Rectal smooth muscle tissue (tissue), 1 donor: Measurements from ENCODE around the gene MYL1.

Source experiments
- H3K27ac ChIP-seq: one replicate; pipeline ENCODE4 v1.7.0; 2013; ENCODE audit warnings: low read depth, low read length, inconsistent platforms
- H3K27me3 ChIP-seq: one replicate; pipeline ENCODE4 v1.7.0; 2013; ENCODE audit warnings: low read length; ENCODE audit not compliant: control insufficient read depth, insufficient read depth
- H3K36me3 ChIP-seq: one replicate; pipeline ENCODE4 v1.7.0; 2013; ENCODE audit warnings: low read length; ENCODE audit not compliant: control insufficient read depth, insufficient read depth
- H3K4me1 ChIP-seq: one replicate; pipeline ENCODE4 v1.7.0; 2013; ENCODE audit warnings: low read length; ENCODE audit not compliant: control insufficient read depth, insufficient read depth
- H3K4me3 ChIP-seq: one replicate; pipeline ENCODE4 v1.7.0; 2013; ENCODE audit warnings: low read length
- H3K9ac ChIP-seq: one replicate; pipeline ENCODE4 v1.7.0; 2013; ENCODE audit warnings: low read length

The MYL1 gene

DNA sequence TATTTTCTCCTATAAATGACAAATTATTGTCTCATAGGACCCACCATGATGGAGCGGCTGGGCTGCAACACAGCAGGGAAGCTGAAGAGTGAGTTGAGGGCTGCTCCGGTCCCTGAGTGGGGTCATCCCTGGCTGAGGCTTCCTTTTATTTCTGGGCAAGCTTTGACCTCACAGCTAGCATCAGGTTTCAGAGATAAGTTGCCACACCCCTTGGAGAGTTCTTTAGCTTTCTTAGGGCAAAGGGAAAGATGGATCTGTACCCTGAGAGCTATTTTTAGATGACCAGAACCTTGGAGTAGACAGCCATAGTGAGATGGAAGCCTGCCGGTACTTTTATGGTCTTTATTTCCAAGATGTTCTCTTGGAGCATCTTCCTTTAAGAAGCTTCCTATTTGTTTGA lies 11.5 kb downstream of the MYL1 start:
- no peak overlapping the region for H3K27ac ChIP-seq
- no peaks in the 10 kb centered on the region for H3K36me3 ChIP-seq
- H3K4me3 ChIP-seq, result no peak overlapping the region
- no peak overlapping the region for H3K9ac ChIP-seq
- no peaks in the 10 kb centered on the region for H3K4me1 ChIP-seq
- H3K27me3 ChIP-seq, result no peaks in the 10 kb centered on the region

DNA sequence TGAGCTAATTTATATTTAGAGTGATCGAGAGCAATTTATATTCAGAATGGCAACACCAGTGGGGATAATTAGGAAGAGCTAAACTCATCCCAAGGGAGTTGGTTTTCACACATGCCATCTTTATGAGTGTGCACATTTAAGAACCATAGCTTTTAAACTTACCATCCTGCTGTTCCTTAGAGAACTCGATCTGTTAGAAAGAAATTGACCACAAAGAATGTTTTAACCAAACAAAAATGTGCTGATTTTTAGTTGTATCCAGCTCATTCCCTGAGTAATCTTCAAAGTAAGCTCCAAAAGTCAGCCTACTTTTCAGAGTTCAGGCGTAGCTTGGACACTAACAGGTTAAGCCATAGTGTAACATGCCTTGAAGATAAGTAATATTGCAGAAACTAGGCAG lies 12.6 kb downstream of the MYL1 start:
- H3K36me3 ChIP-seq, result no peaks in the 10 kb centered on the region
- H3K4me1 ChIP-seq, result no peaks in the 10 kb centered on the region
- no peaks in the 10 kb centered on the region for H3K27me3 ChIP-seq
- H3K4me3 ChIP-seq, result no peak overlapping the region
- H3K27ac ChIP-seq, result no peak overlapping the region
- no peak overlapping the region for H3K9ac ChIP-seq

DNA sequence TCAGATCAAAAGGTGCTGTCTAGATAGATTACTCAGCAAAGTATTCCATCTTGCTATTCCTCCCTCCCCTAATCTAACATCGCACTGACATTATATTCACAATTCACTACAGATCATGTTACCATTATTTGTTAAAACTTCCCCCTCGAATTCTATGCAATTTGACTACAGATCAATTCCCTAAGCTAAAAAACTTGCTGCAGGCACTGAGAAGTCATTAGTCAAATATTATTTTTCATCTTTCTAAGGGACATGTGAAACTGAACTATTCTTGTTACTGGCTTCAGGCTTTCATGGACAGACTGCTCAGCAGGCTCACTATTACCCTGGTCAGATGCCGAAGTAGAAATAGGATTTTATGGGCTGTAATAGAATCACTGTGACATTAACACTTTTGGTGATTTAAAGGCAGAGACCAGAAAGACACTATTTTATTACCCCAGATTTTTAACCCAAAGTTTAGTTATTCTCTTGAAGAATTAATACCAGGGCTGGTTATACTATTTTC lies 15.1 kb downstream of the MYL1 start:
- H3K27me3 ChIP-seq, result no peaks in the 10 kb centered on the region
- no peaks in the 10 kb centered on the region for H3K4me1 ChIP-seq
- no peak overlapping the region for H3K9ac ChIP-seq
- no peak overlapping the region for H3K4me3 ChIP-seq
- no peaks in the 10 kb centered on the region for H3K36me3 ChIP-seq
- H3K27ac ChIP-seq, result no peak overlapping the region

DNA sequence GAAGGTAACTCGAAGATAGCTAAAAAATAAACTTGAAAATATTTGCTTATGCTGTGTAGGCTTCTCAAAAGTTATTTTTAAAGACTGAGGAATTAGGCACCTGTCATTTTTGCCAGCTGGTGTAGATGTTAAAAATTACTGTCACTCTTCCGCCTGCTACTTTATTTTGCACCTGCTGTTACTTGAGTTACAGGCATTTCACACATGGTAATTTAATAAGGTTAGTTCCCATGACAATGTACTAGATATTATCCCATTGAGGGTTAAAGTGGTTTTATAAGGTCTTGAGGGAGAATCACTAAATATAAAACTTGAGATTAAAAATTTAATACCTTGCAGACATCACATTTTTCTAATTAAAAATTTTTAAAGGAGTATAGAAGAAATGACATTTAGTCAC lies 26.6 kb downstream of the MYL1 start:
- no peaks in the 10 kb centered on the region for H3K4me1 ChIP-seq
- no peak overlapping the region for H3K4me3 ChIP-seq
- H3K27ac ChIP-seq, result no peak overlapping the region
- no peak overlapping the region for H3K9ac ChIP-seq
- H3K36me3 ChIP-seq, result no peaks in the 10 kb centered on the region
- no peaks in the 10 kb centered on the region for H3K27me3 ChIP-seq

DNA sequence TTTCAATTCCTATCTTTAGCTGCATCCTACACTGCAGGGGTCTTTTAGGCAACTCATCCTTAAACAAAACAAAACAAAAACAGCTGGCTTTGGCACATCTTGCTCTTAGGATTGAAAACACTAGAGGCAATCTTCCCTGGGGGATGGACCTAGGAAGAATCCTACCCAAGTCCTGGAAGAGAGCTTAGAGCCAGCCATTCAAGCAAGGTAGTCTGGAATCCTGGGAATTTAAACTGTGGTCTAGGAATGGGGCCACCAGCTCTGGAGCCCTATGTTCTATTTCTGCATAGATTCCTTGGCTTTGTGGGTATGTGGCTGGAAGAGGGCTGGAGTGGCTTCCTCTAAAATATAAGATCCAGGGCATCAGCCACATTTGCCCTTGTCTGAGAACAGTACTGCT lies 27.7 kb downstream of the MYL1 start:
- no peak overlapping the region for H3K27ac ChIP-seq
- H3K36me3 ChIP-seq, result no peaks in the 10 kb centered on the region
- H3K4me3 ChIP-seq, result no peak overlapping the region
- H3K4me1 ChIP-seq, result no peaks in the 10 kb centered on the region
- no peak overlapping the region for H3K9ac ChIP-seq
- H3K27me3 ChIP-seq, result no peaks in the 10 kb centered on the region

DNA sequence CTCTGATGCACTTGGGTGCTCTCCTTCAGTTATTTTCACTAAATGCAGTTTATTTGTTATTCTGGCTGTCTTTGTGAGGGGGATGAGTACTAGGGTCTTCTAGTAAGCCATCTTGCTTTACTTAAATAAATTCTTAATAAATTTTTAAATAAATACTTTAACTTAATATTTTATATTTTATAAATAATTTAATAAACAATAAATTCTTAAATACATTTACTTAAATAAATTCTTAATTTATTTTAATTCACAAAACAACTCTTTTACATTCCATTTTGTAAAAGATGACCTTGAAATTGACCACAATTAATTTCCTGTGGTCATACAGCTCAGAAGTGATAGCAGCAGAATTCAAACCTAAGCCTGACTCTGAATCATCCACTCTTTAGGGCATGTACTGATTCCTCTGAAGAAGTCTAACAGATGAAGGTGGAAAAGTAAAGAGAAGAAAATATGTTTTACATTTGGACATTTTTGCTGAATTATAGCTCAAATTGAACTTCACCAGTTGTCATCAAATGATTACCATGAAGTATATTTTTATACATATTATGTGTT lies 28.8 kb downstream of the MYL1 start:
- Histone ChIP-seq H3K4me1 (no peaks in the 10 kb centered on the region), H3K4me3 (no peak overlapping the region), H3K9ac (no peak overlapping the region), H3K36me3 (no peaks in the 10 kb centered on the region), H3K27me3 (no peaks in the 10 kb centered on the region), H3K27ac (no peak overlapping the region)

DNA sequence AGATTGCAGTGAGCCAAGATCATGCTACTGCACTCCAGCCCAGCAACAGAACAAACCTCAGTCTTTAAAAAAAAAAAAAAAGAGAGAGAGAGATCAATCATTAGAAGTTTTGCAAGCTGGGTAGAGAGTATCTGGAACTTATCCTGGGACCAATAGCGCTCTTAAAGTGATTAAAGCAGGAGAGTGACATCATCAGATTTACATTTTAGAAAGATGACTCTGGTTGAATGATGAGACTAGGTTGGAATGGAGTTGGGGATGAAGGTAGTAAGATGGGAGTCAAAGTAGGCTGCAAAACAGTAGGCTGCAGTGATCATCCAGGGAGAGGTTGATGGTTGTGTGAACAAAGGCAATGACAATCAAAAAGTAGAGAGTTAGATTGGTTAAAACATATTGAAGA lies 37.8 kb downstream of the MYL1 start:
- H3K9ac ChIP-seq, result no peak overlapping the region
- H3K4me1 ChIP-seq, result no peaks in the 10 kb centered on the region
- no peak overlapping the region for H3K27ac ChIP-seq
- H3K36me3 ChIP-seq, result no peaks in the 10 kb centered on the region
- no peaks in the 10 kb centered on the region for H3K27me3 ChIP-seq
- no peak overlapping the region for H3K4me3 ChIP-seq

DNA sequence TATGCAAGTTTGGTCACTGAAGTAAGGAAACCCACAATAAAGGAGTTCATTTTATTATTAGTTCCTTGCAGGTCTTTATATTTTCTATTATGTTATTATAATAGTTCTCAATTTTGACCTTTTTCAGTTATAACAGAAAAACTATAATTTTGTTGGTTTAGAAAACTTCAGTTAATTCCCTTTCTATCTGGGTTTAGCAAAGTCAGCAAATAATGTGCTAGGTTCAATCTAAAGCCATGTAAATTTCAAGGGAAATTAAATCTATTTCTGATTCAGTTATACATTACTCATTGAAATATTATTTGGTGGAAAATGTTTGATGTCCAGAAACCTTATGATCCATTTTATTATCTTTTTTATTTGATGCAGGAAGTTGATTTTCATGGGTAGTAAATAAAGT lies 43.7 kb downstream of the MYL1 start:
- Histone ChIP-seq H3K27ac (no peak overlapping the region), H3K4me3 (no peak overlapping the region), H3K36me3 (no peaks in the 10 kb centered on the region), H3K4me1 (no peaks in the 10 kb centered on the region), H3K27me3 (no peaks in the 10 kb centered on the region), H3K9ac (no peak overlapping the region)

DNA sequence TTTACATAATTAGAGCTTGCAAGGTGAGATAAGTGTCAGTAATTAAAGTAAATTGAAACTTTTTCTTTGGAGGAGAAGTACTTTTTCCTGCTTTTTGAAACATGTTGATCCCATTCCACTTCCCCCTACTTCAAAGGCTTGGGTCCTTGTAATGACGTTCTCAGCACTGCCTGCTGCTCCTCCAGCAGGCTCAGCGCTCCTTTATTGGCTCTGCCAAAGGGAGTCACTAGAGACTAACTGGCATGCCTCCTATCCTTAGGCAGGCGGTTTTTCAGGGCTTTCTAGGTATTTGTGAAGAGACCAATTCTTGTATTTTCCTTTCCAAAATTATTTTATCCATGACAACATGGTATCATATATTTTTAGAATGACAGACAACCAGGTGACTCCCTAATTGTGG lies 45.8 kb downstream of the MYL1 start:
- no peaks in the 10 kb centered on the region for H3K27me3 ChIP-seq
- no peak overlapping the region for H3K9ac ChIP-seq
- no peaks in the 10 kb centered on the region for H3K4me1 ChIP-seq
- no peaks in the 10 kb centered on the region for H3K36me3 ChIP-seq
- H3K27ac ChIP-seq, result no peak overlapping the region
- no peak overlapping the region for H3K4me3 ChIP-seq

DNA sequence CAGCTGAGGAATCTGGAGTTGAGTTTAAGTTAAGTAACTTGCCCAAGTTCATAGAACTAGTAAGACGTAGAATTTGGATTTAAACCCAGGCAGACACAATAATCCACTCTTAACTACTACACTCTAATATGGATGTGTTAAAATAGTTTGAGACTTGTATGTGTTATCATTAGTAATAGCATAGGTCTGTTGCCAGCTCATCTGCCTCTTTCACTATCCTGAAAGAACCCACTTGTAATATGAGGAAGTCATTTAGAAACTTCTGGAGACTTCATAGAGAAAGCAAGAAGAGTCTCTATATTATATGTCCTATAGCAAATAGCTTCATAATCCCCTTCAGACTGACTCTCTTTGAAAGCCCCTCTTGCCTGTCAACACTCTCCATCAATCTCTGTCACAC lies 46.7 kb downstream of the MYL1 start:
- Histone ChIP-seq H3K4me3 (no peak overlapping the region), H3K27me3 (no peaks in the 10 kb centered on the region), H3K27ac (no peak overlapping the region), H3K9ac (no peak overlapping the region), H3K4me1 (no peaks in the 10 kb centered on the region), H3K36me3 (no peaks in the 10 kb centered on the region)

DNA sequence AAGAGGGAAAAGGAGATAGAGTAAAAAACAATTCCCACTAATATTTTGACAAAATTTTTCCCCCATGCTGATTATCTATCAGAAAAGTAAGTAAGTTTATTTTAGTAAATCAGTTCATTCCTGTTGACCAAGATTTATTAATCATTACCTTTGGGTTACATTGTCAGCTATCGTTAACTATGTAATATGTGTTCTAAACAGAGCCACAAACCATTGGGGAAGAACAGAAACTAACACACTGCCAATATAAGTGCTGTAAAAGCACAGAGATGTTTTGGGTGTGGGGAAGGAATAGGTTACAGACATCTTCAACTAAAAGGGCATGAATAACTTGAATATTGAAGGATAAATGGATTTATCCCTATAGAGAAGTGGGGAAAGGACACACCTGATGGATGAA lies 47.3 kb downstream of the MYL1 start:
- Histone ChIP-seq H3K4me1 (no peaks in the 10 kb centered on the region), H3K27me3 (no peaks in the 10 kb centered on the region), H3K9ac (no peak overlapping the region), H3K27ac (no peak overlapping the region), H3K36me3 (no peaks in the 10 kb centered on the region), H3K4me3 (no peak overlapping the region)

DNA sequence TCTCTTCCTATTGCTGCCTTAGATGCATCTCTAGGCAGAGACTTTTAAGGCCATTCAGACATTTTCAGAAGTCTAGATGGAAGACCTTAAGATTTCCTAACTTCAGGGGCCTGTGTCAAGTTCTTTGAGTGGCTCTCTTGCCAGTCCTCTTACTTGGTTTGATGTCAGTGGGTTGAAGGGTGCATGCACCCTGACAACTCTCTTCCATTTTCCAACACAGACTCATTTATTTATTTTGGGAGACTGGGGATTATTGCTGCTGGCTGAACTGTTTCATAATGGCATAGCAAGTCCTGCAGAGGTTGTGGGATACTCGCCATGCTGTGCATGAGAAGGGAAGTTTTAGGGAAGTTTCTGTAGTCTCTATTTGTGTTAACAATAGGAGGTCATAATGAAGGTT lies 50.7 kb downstream of the MYL1 start:
- Histone ChIP-seq H3K36me3 (no peaks in the 10 kb centered on the region), H3K9ac (no peak overlapping the region), H3K4me1 (no peaks in the 10 kb centered on the region), H3K4me3 (no peak overlapping the region), H3K27me3 (no peaks in the 10 kb centered on the region), H3K27ac (no peak overlapping the region)

DNA sequence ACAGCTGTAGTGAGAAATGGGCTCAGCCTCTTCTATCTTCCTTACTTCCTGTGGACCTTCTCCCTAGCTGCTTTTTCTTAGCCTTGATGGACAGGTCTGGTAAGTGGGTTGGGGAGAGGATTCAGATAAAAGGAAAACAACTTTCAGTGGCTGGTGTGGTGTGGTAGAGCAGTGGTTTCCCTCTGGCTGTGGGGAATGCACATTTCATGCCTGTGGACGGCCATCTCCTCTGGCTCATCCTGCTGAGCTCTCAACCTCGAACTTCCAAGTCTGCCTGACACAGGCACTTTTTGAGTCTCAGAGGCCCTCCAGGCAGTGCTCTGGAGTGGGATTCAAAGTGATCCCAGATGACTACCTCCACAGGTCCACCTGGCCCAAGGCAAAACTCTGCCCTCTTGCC lies 51.1 kb downstream of the MYL1 start:
- no peak overlapping the region for H3K27ac ChIP-seq
- no peaks in the 10 kb centered on the region for H3K27me3 ChIP-seq
- no peak overlapping the region for H3K4me3 ChIP-seq
- no peak overlapping the region for H3K9ac ChIP-seq
- no peaks in the 10 kb centered on the region for H3K4me1 ChIP-seq
- H3K36me3 ChIP-seq, result no peaks in the 10 kb centered on the region
